Neural cell (in vitro differentiated cells): Measurements from ENCODE around the gene COL24A1. TPM values are rescaled to one million over a fixed set of nuclear protein-coding genes. Genes with fewer than 3 reads are reported as not detected.

Experiments
- H2AFZ ChIP-seq: fragments of 200-600, 300-800 bp; sonication (generic), shearing (Covaris generic); 2 replicates; pipeline ENCODE4 v1.6.0; 2014; ENCODE audit warnings: low read depth, mild to moderate bottlenecking, antibody characterized with exemption, low read length, moderate library complexity
- H3F3A ChIP-seq: fragments of 200-600 bp; shearing (Covaris generic); 2 replicates; pipeline ENCODE4 v1.6.1; 2016; ENCODE audit warnings: mild to moderate bottlenecking, moderate library complexity, mixed read lengths, antibody characterized with exemption, low read length; ENCODE audit not compliant: insufficient read depth, poor library complexity, severe bottlenecking
- H3K27ac ChIP-seq: fragments of 200-600, 300-800 bp; sonication (generic), shearing (Covaris generic); 2 replicates; pipeline ENCODE4 v1.5.1; 2014; ENCODE audit warnings: mild to moderate bottlenecking, low read length, moderate library complexity
- H3K27me3 ChIP-seq: fragments of 300-800, 200-600 bp; sonication (generic), shearing (Covaris generic); 2 replicates; pipeline ENCODE4 v1.6.0; 2014; ENCODE audit warnings: mild to moderate bottlenecking, low read depth, low read length, moderate library complexity; ENCODE audit not compliant: insufficient read depth
- H3K36me3 ChIP-seq: fragments of 300-800, 200-600 bp; sonication (generic), shearing (Covaris generic); 2 replicates; pipeline ENCODE4 v1.5.1; 2014; ENCODE audit warnings: mild to moderate bottlenecking, antibody characterized with exemption, low read length, moderate library complexity; ENCODE audit not compliant: insufficient read depth
- H3K4me2 ChIP-seq: fragments of 300-800, 200-600 bp; sonication (generic), shearing (Covaris generic); 2 replicates; pipeline ENCODE4 v1.6.0; 2014; ENCODE audit warnings: mild to moderate bottlenecking, low read length
- H3K4me3 ChIP-seq: fragments of 300-800, 200-600 bp; sonication (generic), shearing (Covaris generic); 2 replicates; pipeline ENCODE4 v1.5.1; 2014; ENCODE audit warnings: mild to moderate bottlenecking, low read length, moderate library complexity
- H3K79me2 ChIP-seq: fragments of 200-600 bp; shearing (Covaris generic); replicated peaks from 2 replicates; pipeline ENCODE4 v1.6.0; 2014; ENCODE audit warnings: mild to moderate bottlenecking, low read length, moderate library complexity; ENCODE audit not compliant: insufficient read depth
- H3K9ac ChIP-seq: fragments of 300-800, 200-600 bp; sonication (generic), shearing (Covaris generic); 2 replicates; pipeline ENCODE4 v1.6.1; 2016; ENCODE audit warnings: mild to moderate bottlenecking, low read length, mixed read lengths
- H3K9me2 ChIP-seq: fragments of 200-600 bp; shearing (Covaris generic); 2 replicates; pipeline ENCODE4 v1.6.1; 2016; ENCODE audit warnings: mild to moderate bottlenecking, low read length, mixed read lengths; ENCODE audit not compliant: insufficient read depth
- H3K9me3 ChIP-seq: fragments of 200-600, 300-800 bp; sonication (generic), shearing (Covaris generic); 2 replicates; pipeline ENCODE4 v1.6.1; 2016; ENCODE audit warnings: mild to moderate bottlenecking, mixed run types, low read length, moderate library complexity, mixed read lengths
- H4K20me1 ChIP-seq: fragments of 200-600 bp; shearing (Covaris generic); 2 replicates; pipeline ENCODE4 v1.6.1; 2016; ENCODE audit warnings: mild to moderate bottlenecking, mixed run types; ENCODE audit not compliant: insufficient read depth
- CTCF ChIP-seq: fragments of 450-650 bp; IDR thresholded peaks from 2 replicates; pipeline ENCODE4 v1.5.1; 2014; ENCODE audit warnings: antibody characterized with exemption, mild to moderate bottlenecking, moderate library complexity; ENCODE audit not compliant: poor library complexity, severe bottlenecking
- EP300 ChIP-seq: fragments of 450-650 bp; conservative IDR thresholded peaks from 2 replicates; pipeline ENCODE4 v1.6.1; 2014; ENCODE audit warnings: antibody characterized with exemption, mild to moderate bottlenecking, moderate library complexity; ENCODE audit not compliant: poor library complexity, severe bottlenecking
- EZH2 ChIP-seq: fragments of 200-600, 300-800 bp; shearing (Covaris generic), sonication (generic); IDR thresholded peaks from 2 replicates; pipeline ENCODE4 v1.6.1; 2014; ENCODE audit warnings: antibody characterized with exemption, low read length, borderline replicate concordance, mild to moderate bottlenecking; ENCODE audit not compliant: insufficient read depth, poor library complexity, severe bottlenecking
- MXI1 ChIP-seq: fragments of 450-650 bp; conservative IDR thresholded peaks from 2 replicates; pipeline ENCODE4 v1.6.1; 2014; ENCODE audit warnings: antibody characterized with exemption, mild to moderate bottlenecking; ENCODE audit not compliant: poor library complexity, severe bottlenecking
- POLR2AphosphoS5 ChIP-seq: IDR thresholded peaks from 2 replicates; pipeline ENCODE4 v1.6.1; 2012
- RAD21 ChIP-seq: fragments of 450-650 bp; conservative IDR thresholded peaks from 2 replicates; pipeline ENCODE4 v1.6.1; 2014; ENCODE audit warnings: antibody characterized with exemption, mild to moderate bottlenecking, moderate library complexity
- REST ChIP-seq: IDR thresholded peaks from 2 replicates; pipeline ENCODE4 v1.6.1; 2012; ENCODE audit warnings: borderline replicate concordance
- SMC3 ChIP-seq: fragments of 450-650 bp; conservative IDR thresholded peaks from 2 replicates; pipeline ENCODE4 v1.6.1; 2014; ENCODE audit warnings: antibody characterized with exemption, mild to moderate bottlenecking, moderate library complexity; ENCODE audit not compliant: poor library complexity
- TAF1 ChIP-seq: IDR thresholded peaks from 2 replicates; pipeline ENCODE4 v1.6.1; 2012; ENCODE audit warnings: low read depth
- polyA plus RNA-seq: library from polyadenylated mRNA; depleted of rRNA; stranded (reverse); fragments of >200 nt; gene quantifications from 2 replicates; pipeline ENCODE4 v1.2.3, GENCODE V29; 2014

COL24A1 gene
- polyA plus RNA-seq, 1 donor from 2014 or later = 0.19 TPM

GRCh38 chr1:86191958-86192357 is 35.4 kb upstream of the COL24A1 start:
- Histone ChIP-seq H3K9ac (no peak overlapping the region), H3K79me2 (no peaks in the 10 kb centered on the region), H3K4me3 (no peak overlapping the region), H2AFZ (no peak overlapping the region), H4K20me1 (no peaks in the 10 kb centered on the region), H3K36me3 (no peaks in the 10 kb centered on the region), H3K27ac (no peak overlapping the region), H3K27me3 (no peaks in the 10 kb centered on the region), H3K4me2 (no peak overlapping the region), H3K9me2 (no peaks in the 10 kb centered on the region), H3K9me3 (no peaks in the 10 kb centered on the region), H3F3A (no peaks in the 10 kb centered on the region)
- no peak for TF ChIP-seq MXI1
- no peak for TF ChIP-seq REST
- TF ChIP-seq POLR2AphosphoS5 = no peak
- TF ChIP-seq EP300 = no peak
- TF ChIP-seq CTCF = no peak
- TF ChIP-seq TAF1 = no peak
- TF ChIP-seq RAD21 = no peak
- no peak for TF ChIP-seq SMC3
- no peak for TF ChIP-seq EZH2

GRCh38 chr1:86190873-86191272 is 34.3 kb upstream of the COL24A1 start:
- Histone ChIP-seq H2AFZ (no peak overlapping the region), H3K9me2 (no peaks in the 10 kb centered on the region), H3F3A (no peaks in the 10 kb centered on the region), H3K79me2 (no peaks in the 10 kb centered on the region), H3K9ac (no peak overlapping the region), H3K4me3 (no peak overlapping the region), H3K9me3 (no peaks in the 10 kb centered on the region), H3K27me3 (no peaks in the 10 kb centered on the region), H3K4me2 (no peak overlapping the region), H4K20me1 (no peaks in the 10 kb centered on the region), H3K36me3 (no peaks in the 10 kb centered on the region), H3K27ac (no peak overlapping the region)
- no peak for TF ChIP-seq SMC3
- TF ChIP-seq EP300 = no peak

GRCh38 chr1:86184426-86184825 is 27.9 kb upstream of the COL24A1 start:
- Histone ChIP-seq H3K36me3 (no peaks in the 10 kb centered on the region), H3K79me2 (no peaks in the 10 kb centered on the region), H2AFZ (no peak overlapping the region), H3K4me2 (no peak overlapping the region), H3K9me3 (no peaks in the 10 kb centered on the region), H3K9ac (no peak overlapping the region), H3K27me3 (no peaks in the 10 kb centered on the region), H4K20me1 (no peaks in the 10 kb centered on the region), H3K27ac (no peak overlapping the region), H3K9me2 (no peaks in the 10 kb centered on the region), H3K4me3 (no peak overlapping the region), H3F3A (no peaks in the 10 kb centered on the region)
- TF ChIP-seq EZH2 = no peak
- TF ChIP-seq POLR2AphosphoS5 = no peak
